K562 (cell line): ENCODE measurements around the gene WDR76. TPM values are rescaled to one million over a fixed set of nuclear protein-coding genes. Genes with fewer than 3 reads are reported as not detected.

Experiments
- ATAC-seq: fragments of 200-7000 bp; cut with Tn5 transposase; 3 replicates; pipeline ENCODE4 v1.9.1; 2020; ENCODE audit warnings: moderate library complexity
- BruUV-seq: library from RNA; stranded (reverse); fragments of 400-500 nt; replicated peaks from 2 replicates; lab custom pipeline; 2021; lab: Mats Ljungman, UMichigan
- CTCF ChIA-PET: fragments of 300-600 bp; formaldehyde crosslinking; extraction: SDS; loops from one replicate; lab custom pipeline; 2021; ENCODE audit warnings: low intra/inter-chr PET ratio; lab: Yijun Ruan, JAX
- POLR2A ChIA-PET: fragments of 300-600, 350-650 bp; sonication (Branson Sonifier 250); formaldehyde crosslinking; extraction: SDS; loops from one replicate; lab custom pipeline; 2021; ENCODE audit warnings: antibody characterized with exemption, inconsistent platforms; lab: Yijun Ruan, JAX
- DNase-seq, 4 experiments: peaks; one replicate each; pipeline versions ENCODE4 v3.0.0 to v3.0.0-alpha.2; 2011 to 2018; ENCODE audit warnings: low spot score in 3 of 4, mixed read lengths in 3 of 4; ENCODE audit errors: extremely low read depth in 1 of 4
- FAIRE-seq: peaks from 2 replicates; lab custom pipeline; 2011; peaks lifted over from hg19 to GRCh38; lab: Jason Lieb, UNC
- H2AFZ ChIP-seq: 2 replicates; pipeline ENCODE4 v1.6.0; 2011; ENCODE audit warnings: low read depth, low read length, control low read depth, inconsistent platforms
- H3K27ac ChIP-seq: fragments of 200-600 bp; 3 replicates; pipeline ENCODE4 v1.8.0; 2011; ENCODE audit warnings: low read depth, mild to moderate bottlenecking, control low read depth, inconsistent platforms, low read length, moderate library complexity, mixed read lengths; ENCODE audit errors: extremely low read depth
- H3K27me3 ChIP-seq, 2 experiments: fragments of 300-600 bp in 1 of 2; 2 replicates in 1 of 2; 3 replicates in 1 of 2; pipeline versions ENCODE4 v1.6.0 to v1.8.0; 2011; ENCODE audit warnings: inconsistent platforms in 2 of 2, low read length in 2 of 2, mild to moderate bottlenecking in 1 of 2, mixed read lengths in 1 of 2, moderate library complexity in 1 of 2; ENCODE audit not compliant: control insufficient read depth in 2 of 2, insufficient read depth in 2 of 2
- H3K36me3 ChIP-seq: fragments of 300-600 bp; 3 replicates; pipeline ENCODE4 v1.8.0; 2011; ENCODE audit warnings: mild to moderate bottlenecking, low read length, inconsistent platforms; ENCODE audit not compliant: control insufficient read depth, insufficient read depth
- H3K4me1 ChIP-seq, 2 experiments: fragments of 200-600 bp in 1 of 2; replicated peaks in 1 of 2; 2 replicates in 1 of 2; 3 replicates in 1 of 2; pipeline versions ENCODE4 v1.5.1 to v1.8.0; 2011; ENCODE audit warnings: inconsistent platforms in 2 of 2, low read length in 2 of 2, mild to moderate bottlenecking in 1 of 2, mixed read lengths in 1 of 2, moderate library complexity in 1 of 2; ENCODE audit not compliant: control insufficient read depth in 2 of 2, insufficient read depth in 2 of 2
- H3K4me2 ChIP-seq: 2 replicates; pipeline ENCODE4 v1.6.1; 2011; ENCODE audit warnings: low read length, control low read depth, inconsistent platforms, mixed read lengths; ENCODE audit not compliant: insufficient read depth
- H3K4me3 ChIP-seq: fragments of 200-600 bp; sonication (generic), shearing (Covaris generic); 2 replicates; pipeline ENCODE4 v1.5.1; 2016; ENCODE audit warnings: control low read depth, inconsistent platforms
- H3K79me2 ChIP-seq: fragments of 200-600 bp; 3 replicates; pipeline ENCODE4 v1.8.0; 2011; ENCODE audit warnings: low read length, inconsistent platforms; ENCODE audit not compliant: control insufficient read depth, insufficient read depth
- H3K9ac ChIP-seq, 2 experiments: 2 replicates each; pipeline versions ENCODE4 v1.6.0 to v1.6.1; 2011; ENCODE audit warnings: low read depth in 2 of 2, low read length in 2 of 2, control low read depth in 1 of 2, inconsistent platforms in 1 of 2, mild to moderate bottlenecking in 1 of 2, mixed read lengths in 1 of 2; ENCODE audit not compliant: insufficient read depth in 1 of 2
- H3K9me1 ChIP-seq: one replicate; pipeline ENCODE4 v1.6.0; 2011; ENCODE audit warnings: inconsistent platforms, mild to moderate bottlenecking, low read length, moderate library complexity; ENCODE audit not compliant: control insufficient read depth, insufficient read depth
- H3K9me3 ChIP-seq: replicated peaks from 2 replicates; pipeline ENCODE4 v1.5.1; 2011; ENCODE audit warnings: low read depth, low read length, inconsistent platforms; ENCODE audit not compliant: control insufficient read depth, insufficient read depth
- H4K20me1 ChIP-seq: replicated peaks from 2 replicates; pipeline ENCODE4 v1.6.1; 2011; ENCODE audit warnings: low read length, inconsistent platforms, mixed read lengths; ENCODE audit not compliant: control insufficient read depth, insufficient read depth
- E2F3 ChIP-seq: fragments of 250-450 bp; sonication (Bioruptor Pico); IDR thresholded peaks from 2 replicates; pipeline ENCODE4 v1.4.0; 2020; ENCODE audit warnings: mild to moderate bottlenecking
- EP400 ChIP-seq: fragments of 450-650 bp; IDR thresholded peaks from 2 replicates; pipeline ENCODE4 v1.6.1; 2017; ENCODE audit warnings: antibody characterized with exemption, mild to moderate bottlenecking, moderate library complexity
- FOS ChIP-seq: IDR thresholded peaks from 3 replicates; pipeline ENCODE4 v1.6.1; 2011; ENCODE audit not compliant: insufficient read length; ENCODE audit errors: extremely low read depth
- MYNN ChIP-seq, 2 experiments: sonication (generic); formaldehyde crosslinking in 1 of 2; IDR thresholded peaks; 2 replicates each; pipeline versions ENCODE4 v1.5.0 to v1.6.1; 2016 to 2020; ENCODE audit warnings: antibody characterized with exemption in 1 of 2, missing genetic modification reagents in 1 of 2
- NFIX ChIP-seq: fragments of 250-450 bp; sonication (Bioruptor Pico); IDR thresholded peaks from 2 replicates; pipeline ENCODE4 v1.4.0; 2020; ENCODE audit warnings: low read depth, mild to moderate bottlenecking, moderate library complexity
- POLR2A ChIP-seq: fragments of 450-650 bp; conservative IDR thresholded peaks from 2 replicates; pipeline ENCODE4 v1.6.1; 2016
- POLR2AphosphoS2 ChIP-seq: IDR thresholded peaks from 2 replicates; pipeline ENCODE4 v1.6.1; 2012; ENCODE audit warnings: low read length, improper control_type of control experiment
- RFX7 ChIP-seq: fragments of 250-450 bp; sonication (Bioruptor Pico); IDR thresholded peaks from 2 replicates; pipeline ENCODE4 v1.5.1; 2021; ENCODE audit warnings: mild to moderate bottlenecking
- SPI1 ChIP-seq: IDR thresholded peaks from 2 replicates; pipeline ENCODE4 v1.6.1; 2011; ENCODE audit warnings: low read depth, low read length, control low read depth, borderline replicate concordance
- SRSF3 ChIP-seq: fragments of 200-400 bp; formaldehyde crosslinking; IDR thresholded peaks from 2 replicates; pipeline ENCODE4 v1.6.1; 2016; ENCODE audit warnings: mild to moderate bottlenecking, low read length, moderate library complexity; ENCODE audit not compliant: insufficient read depth
- SRSF9 ChIP-seq: fragments of 200-400 bp; formaldehyde crosslinking; IDR thresholded peaks from 2 replicates; pipeline ENCODE4 v1.6.1; 2017; ENCODE audit warnings: low read depth, low read length, borderline replicate concordance
- STAT5A ChIP-seq: IDR thresholded peaks from 2 replicates; pipeline ENCODE4 v1.6.1; 2012; ENCODE audit warnings: low read length, inconsistent platforms, borderline replicate concordance
- SUPT5H ChIP-seq: fragments of 450-650 bp; IDR thresholded peaks from 2 replicates; pipeline ENCODE4 v1.6.1; 2016
- THAP7 ChIP-seq: fragments of 250-450 bp; sonication (Bioruptor Pico); IDR thresholded peaks from 2 replicates; pipeline ENCODE4 v1.5.0; 2021
- ZNF24 ChIP-seq: fragments of 450-650 bp; IDR thresholded peaks from 2 replicates; pipeline ENCODE4 v1.6.1; 2016
- WGBS: fragments of 100-300 bp; shearing (Covaris generic); methylation state at CpG from one replicate; pipeline ENCODE4 v1.1.6; 2016; ENCODE audit warnings: low coverage, mixed read lengths; ENCODE audit not compliant: insufficient coverage; ENCODE audit errors: missing lambda C conversion rate; 5-methylcytosine and 5-hydroxymethylcytosine counted together
- in situ Hi-C: fragments of 300-500 bp; cut with MboI; formaldehyde crosslinking; loops from 4 replicates; pipeline ENCODE4 v1.15.0; 2018; ENCODE audit warnings: inconsistent platforms, mixed read lengths
- intact Hi-C: fragments of 100-400 bp; cut with micrococcal nuclease; formaldehyde crosslinking; loops from 2 replicates; pipeline ENCODE4 v1.14.2; 2022
- polyA plus RNA-seq, 8 experiments: library from polyadenylated mRNA; depleted of rRNA in 4 of 8; stranded (reverse) in 5 of 8; unstranded in 3 of 8; fragments of >200 nt; fragmentation: Nextera tagmentation in 2 of 8; fragmentation: Illumina TruSeq in 1 of 8; extraction: Ambion mirVana in 2 of 8; extraction: Trizol in 1 of 8; gene quantifications; 2 replicates each; pipeline versions ENCODE4 v1.2.1 to v1.2.3, GENCODE V29; 2011 to 2014; ENCODE audit warnings: inconsistent platforms in 1 of 8, missing spikeins in 1 of 8
- total RNA-seq, 7 experiments: library from RNA; depleted of rRNA in 6 of 7; stranded (reverse); fragments of >200 nt in 6 of 7; fragmentation: Illumina TruSeq in 2 of 7; extraction: Trizol in 2 of 7; gene quantifications; 2 replicates each; pipeline versions ENCODE4 v1.2.1 to v1.2.3, GENCODE V29; 2011 to 2021; ENCODE audit warnings: low replicate concordance in 1 of 7
- TF ChIP-seq, protein P1 (sequence below), 2 experiments: fragments of 450-650 bp; IDR thresholded peaks; 2 replicates each; pipeline ENCODE4 v1.6.1; 2016; ENCODE audit warnings: mild to moderate bottlenecking in 2 of 2, borderline replicate concordance in 1 of 2, low read depth in 1 of 2, moderate library complexity in 1 of 2

Gene WDR76
- total and polyA plus RNA-seq, 9 of the 15 experiments (the other 6 are each of a cell fraction or from before 2014, with no cell fraction given): 9.8 to 69.5 (median 44.4) TPM

GRCh38 chr15:43795197-43795596 is 31.6 kb upstream of the WDR76 start:
- no peak overlapping the region for H3K4me2 ChIP-seq
- H3K36me3 ChIP-seq: peaks cover 62% of the 10 kb centered on the region
- peak overlapping the region in 1 of 2 experiments; percentile 39; a peak in 1 of 4 replicates for H3K9ac ChIP-seq
- H3K27me3 ChIP-seq: no peaks in the 10 kb centered on the region
- no peak for ATAC-seq
- peaks cover 36% of the 10 kb centered on the region for H3K79me2 ChIP-seq
- ChIA-PET CTCF (no interaction called here), POLR2A (interaction anchor here (0.6 to 4.5 kb wide), 10 partner anchors 9 to 1522 kb away, joined by 3 to 26 read pairs (median 4); partner anchors contain the start of genes GANC, MFAP1 and TMEM87A)
- whole genome bisulfite sequencing: 84% methylated on average over 2 of the region's 2 CpGs
- intact Hi-C loops (no loop called here), in situ Hi-C loops (no loop called here)
- no peak overlapping the region for H2AFZ ChIP-seq
- no peak overlapping the region for H3K4me3 ChIP-seq
- no TSS peak for BruUV-seq
- no peak for FAIRE-seq
- no peaks in the 10 kb centered on the region for H3K9me3 ChIP-seq
- no peak for DNase-seq
- 0 out of 3 replicates have a peak overlapping the region, but pooled peaks have one; percentile 45 for H3K27ac ChIP-seq
- H4K20me1 ChIP-seq: peaks cover 17% of the 10 kb centered on the region; the same call in 1 of the 2 replicates
- H3K4me1 ChIP-seq: peaks cover 41 to 47% of the 10 kb centered on the region in 2 experiments
- peaks cover 17% of the 10 kb centered on the region for H3K9me1 ChIP-seq
- 0 out of 2 replicates have a peak, but pooled peaks have one; percentile 16 for TF ChIP-seq MYNN (IDR thresholded peaks at IDR 0.05)
- no peak for TF ChIP-seq MYNN (CRISPR knock-in tag; IDR thresholded peaks at IDR 0.05)
- no peak for TF ChIP-seq SRSF9
- TF ChIP-seq RFX7 (CRISPR knock-in tag): no peak
- TF ChIP-seq ZNF24: no peak
- no peak for TF ChIP-seq SRSF3
- no peak for TF ChIP-seq E2F3 (CRISPR knock-in tag)
- no peak for TF ChIP-seq FOS
- TF ChIP-seq POLR2AphosphoS2: 0 out of 2 replicates have a peak, but pooled peaks have one; percentile 61
- TF ChIP-seq EP400: no peak
- TF ChIP-seq, protein P1, sequence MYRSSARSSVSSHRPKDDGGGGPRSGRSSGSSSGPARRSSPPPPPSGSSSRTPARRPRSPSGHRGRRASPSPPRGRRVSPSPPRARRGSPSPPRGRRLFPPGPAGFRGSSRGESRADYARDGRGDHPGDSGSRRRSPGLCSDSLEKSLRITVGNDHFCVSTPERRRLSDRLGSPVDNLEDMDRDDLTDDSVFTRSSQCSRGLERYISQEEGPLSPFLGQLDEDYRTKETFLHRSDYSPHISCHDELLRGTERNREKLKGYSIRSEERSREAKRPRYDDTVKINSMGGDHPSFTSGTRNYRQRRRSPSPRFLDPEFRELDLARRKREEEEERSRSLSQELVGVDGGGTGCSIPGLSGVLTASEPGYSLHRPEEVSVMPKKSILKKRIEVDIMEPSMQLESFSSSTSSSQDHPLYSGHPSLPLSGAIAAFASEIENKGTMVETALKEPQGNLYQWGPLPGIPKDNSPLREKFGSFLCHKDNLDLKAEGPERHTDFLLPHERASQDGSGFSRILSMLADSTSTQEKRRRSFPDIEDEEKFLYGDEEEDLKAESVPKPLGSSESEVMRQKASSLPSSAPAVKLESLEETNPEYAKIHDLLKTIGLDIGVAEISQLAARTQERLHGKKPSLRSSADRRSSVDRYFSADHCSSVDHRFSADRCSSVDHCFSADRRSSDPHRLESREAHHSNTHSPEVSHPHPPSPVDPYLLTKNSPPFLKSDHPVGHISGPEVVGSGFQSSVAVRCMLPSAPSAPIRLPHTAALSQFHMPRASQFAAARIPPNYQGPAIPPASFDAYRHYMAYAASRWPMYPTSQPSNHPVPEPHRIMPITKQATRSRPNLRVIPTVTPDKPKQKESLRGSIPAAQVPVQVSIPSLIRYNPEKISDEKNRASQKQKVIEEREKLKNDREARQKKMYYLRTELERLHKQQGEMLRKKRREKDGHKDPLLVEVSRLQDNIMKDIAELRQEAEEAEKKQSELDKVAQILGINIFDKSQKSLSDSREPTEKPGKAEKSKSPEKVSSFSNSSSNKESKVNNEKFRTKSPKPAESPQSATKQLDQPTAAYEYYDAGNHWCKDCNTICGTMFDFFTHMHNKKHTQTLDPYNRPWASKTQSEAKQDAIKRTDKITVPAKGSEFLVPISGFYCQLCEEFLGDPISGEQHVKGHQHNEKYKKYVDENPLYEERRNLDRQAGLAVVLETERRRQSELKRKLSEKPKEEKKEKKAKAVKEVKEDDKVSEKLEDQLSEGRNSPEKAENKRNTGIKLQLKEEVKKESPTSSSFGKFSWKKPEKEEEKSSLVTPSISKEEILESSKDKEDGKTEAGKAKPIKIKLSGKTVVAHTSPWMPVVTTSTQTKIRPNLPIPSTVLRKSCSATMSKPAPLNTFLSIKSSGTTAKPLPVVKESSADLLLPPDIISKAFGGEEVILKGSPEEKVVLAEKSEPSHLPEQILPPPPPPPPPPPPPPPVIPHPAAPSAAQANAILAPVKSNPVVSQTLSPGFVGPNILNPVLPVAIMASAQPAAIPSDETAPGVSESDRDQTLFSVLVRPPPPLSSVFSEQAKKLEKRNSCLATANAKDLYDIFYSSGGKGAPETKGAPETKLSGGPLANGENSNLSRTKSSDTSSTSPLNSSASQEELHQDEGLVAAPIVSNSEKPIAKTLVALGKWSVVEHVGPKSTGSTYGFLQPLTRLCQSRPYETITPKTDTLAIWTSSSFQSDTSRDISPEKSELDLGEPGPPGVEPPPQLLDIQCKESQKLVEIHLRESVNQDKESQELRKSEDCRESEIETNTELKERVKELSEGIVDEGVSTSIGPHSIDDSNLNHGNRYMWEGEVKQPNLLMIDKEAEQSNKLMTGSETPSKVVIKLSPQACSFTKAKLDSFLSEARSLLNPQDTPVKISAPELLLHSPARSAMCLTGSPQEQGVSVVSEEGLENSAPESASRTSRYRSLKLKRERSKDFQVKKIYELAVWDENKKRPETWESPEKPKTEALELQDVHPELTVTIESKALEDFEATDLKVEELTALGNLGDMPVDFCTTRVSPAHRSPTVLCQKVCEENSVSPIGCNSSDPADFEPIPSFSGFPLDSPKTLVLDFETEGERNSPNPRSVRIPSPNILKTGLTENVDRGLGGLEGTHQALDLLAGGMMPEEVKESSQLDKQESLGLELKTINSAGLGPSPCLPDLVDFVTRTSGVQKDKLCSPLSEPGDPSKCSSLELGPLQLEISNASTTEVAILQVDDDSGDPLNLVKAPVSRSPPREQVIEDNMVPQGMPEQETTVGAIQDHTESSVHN (IDR thresholded peaks at IDR 0.05; ENCODE audit: borderline replicate concordance in 1 of 2, low read depth in 1 of 2): no peak
- no peak for TF ChIP-seq THAP7 (CRISPR knock-in tag)
- peak; percentile 24; the same call in 1 of the 2 replicates for TF ChIP-seq SUPT5H
- no peak for TF ChIP-seq SPI1
- TF ChIP-seq POLR2A: peak; percentile 54; the same call in 1 of the 2 replicates
- no peak for TF ChIP-seq NFIX (CRISPR knock-in tag)
- TF ChIP-seq STAT5A: no peak
